NCI-H2227 (cell line): ENCODE data around the gene FARP1.
"Not testable (repeated sequence)": the region's sequence is repeated elsewhere in the genome, so short reads cannot be mapped to it uniquely, and the experiment has no call there.

Experiments used
- DNase-seq: peaks from one replicate; lab custom pipeline; 2025; ENCODE audit not compliant: unreplicated experiment; lab: John Stamatoyannopoulos, UW

Gene FARP1

GRCh38 chr13:98352226-98352625 is 209.3 kb downstream of the FARP1 start:
- DNase-seq: no peak

GRCh38 chr13:98353750-98354149 is 210.9 kb downstream of the FARP1 start:
- DNase-seq: no peak

- no peak for DNase-seq
These were observed 216.0 kb downstream of the FARP1 start for GRCh38 chr13:98358937-98359336.

DNA sequence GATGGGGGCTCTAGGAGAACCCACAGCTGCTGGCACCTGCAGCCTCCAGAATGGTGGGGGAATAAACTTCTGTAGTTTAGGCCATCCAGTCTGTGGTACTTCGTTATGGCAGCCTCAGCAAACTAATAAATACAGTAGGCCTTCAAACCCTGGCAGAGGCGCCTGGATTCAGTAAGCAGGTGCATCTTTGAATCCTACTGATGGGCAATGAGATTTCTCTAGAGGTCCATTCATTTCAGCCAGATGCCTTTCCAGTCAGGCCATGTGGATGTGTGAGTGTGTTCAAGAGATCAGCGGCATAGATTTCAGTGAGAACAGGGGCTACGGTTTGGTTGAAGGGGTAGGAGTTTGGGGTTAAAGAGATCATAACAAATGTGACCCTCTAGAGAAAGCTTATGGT is 217.7 kb downstream of the FARP1 start:
- no peak for DNase-seq

DNA sequence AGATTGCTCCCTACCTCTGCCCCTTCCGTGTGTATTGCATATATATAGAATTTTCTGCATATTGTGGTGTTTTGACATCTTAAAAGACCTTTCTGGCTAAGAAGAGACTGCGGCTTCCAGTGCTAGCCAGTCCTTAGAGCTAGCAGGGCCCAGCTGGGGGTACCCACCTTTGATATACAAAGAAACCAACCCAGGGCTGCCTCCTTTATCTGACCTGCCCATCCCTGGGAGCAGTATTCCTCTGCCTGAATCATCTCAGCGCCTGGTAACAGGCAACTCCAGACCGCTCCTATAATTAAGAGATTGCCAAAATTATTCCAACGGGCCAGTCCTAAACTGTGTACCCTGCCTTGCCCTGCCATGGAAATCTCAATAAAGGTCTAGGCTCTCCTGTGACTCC is 220.4 kb downstream of the FARP1 start:
- no peak for DNase-seq

DNA sequence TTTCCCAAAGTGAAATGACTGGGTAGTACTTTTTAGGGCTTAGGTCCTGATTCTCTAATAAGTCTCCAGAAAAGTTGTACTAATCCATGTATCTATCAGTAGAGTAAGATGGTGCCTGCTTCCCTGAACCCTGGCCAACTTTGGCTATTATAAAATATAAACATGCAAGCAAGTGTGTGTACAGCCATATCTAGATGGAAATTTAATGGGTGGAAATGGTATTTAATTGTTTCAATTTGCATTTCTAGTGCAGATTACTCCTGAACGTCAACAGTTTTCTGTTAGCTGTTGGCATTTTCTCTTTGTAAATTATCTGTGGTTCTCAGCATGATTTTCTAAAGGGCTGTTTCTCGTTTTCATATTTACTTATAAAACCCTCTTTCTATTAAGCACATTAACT is 221.3 kb downstream of the FARP1 start:
- no peak for DNase-seq

GRCh38 chr13:98364647-98365046 is 221.8 kb downstream of the FARP1 start:
- DNase-seq: no peak

- DNase-seq: no peak
These were observed 222.4 kb downstream of the FARP1 start for GRCh38 chr13:98365302-98365701.

DNA sequence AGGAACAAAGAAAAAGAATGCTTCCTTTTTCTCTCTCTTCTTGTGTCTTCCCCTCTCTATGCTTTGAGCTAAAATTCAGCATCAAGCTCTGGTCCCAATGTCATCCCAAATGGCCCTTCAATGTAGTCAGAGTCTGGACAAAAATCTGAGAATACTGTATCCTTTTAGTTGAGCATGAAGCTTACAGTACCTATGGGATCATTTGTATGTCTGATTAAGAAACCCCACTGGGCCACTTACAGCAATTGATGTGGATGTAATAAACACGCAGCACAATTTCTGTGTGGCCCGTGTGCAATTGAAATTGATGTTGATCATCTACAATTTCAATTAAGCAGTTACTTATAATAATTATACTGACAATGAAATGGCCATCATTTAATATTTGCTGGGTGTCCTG is 223.1 kb downstream of the FARP1 start:
- DNase-seq: no peak

DNA sequence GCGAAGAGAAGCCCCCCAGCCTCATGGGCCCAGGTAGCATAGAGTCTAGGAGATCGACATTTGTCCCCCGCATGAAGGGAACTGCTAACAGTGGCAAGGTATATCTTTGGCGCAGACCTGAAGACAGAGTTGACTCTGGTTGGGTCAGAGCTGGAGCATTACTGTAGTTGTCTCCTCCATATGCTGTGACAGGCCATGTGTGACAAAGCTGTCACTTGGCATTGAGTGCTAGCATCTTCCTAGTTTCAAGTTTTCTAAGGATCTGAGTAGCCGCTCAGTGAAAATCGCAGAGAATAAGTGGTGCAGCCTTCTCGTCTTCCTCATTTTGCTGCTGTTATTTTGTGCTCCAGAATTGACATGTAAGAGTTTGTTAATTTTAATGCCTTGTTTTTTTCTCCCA is 223.5 kb downstream of the FARP1 start:
- no peak for DNase-seq

- no peak for DNase-seq
These were observed 224.1 kb downstream of the FARP1 start for GRCh38 chr13:98366959-98367358.

- no peak for DNase-seq
These were observed 225.1 kb downstream of the FARP1 start for GRCh38 chr13:98368019-98368418.

DNA sequence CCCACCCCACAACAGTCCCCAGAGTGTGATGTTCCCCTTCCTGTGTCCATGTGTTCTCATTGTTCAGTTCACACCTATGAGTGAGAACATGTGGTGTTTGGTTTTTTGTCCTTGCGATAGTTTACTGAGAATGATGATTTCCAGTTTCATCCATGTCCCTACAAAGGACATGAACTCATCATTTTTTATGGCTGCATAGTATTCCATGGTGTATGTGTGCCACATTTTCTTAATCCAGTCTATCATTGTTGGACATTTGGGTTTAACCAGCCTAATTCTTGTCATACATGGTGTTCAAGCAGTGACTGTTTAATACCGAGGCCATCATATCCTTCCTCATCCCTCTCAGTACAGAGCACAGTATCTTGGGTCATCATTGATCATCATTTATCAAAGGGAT is 226.6 kb downstream of the FARP1 start:
- not testable (repeated sequence) for DNase-seq

DNA sequence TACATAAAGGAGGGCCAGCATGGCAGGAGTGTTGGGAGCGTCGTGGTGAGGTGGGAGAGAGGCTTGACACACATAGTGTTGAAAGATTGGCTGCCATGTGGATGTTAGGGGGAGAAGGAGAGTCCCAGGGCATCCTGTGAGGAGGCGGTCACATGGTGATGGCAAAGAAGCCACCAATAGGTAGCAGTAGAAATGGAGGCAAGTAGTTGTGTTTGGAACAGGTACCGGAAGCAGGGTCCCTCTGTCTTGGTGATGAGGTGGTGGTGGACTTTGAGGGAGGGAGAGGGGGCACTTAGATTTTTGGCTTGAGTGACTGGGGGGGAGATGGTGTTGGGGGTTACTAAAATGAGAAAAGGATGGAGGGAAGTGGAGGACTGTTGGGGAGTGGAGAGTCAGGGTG is 227.4 kb downstream of the FARP1 start:
- no peak for DNase-seq

- DNase-seq: no peak
These were observed 228.1 kb downstream of the FARP1 start for GRCh38 chr13:98370806-98371515.

GRCh38 chr13:98371516-98372023 is 228.7 kb downstream of the FARP1 start:
- no peak for DNase-seq

DNA sequence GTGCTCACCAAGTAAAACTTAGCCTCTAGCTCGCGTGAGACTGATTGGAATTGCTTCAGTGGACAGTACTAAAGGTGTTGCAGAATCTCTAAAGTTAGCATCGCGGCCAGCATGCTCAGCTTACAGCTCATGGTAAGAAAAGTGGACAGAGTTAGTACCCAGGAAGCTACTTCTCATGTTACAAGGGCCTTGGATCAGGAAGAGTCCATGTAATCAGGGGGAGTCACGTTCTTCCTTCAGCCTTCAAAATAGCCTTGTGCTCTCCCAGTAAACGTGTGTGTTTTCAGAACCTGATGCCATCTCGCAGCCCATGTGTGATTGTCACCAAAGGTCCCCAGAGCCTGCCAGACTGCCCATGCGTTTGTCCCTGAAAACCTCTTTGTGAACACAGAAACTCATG is 230.0 kb downstream of the FARP1 start:
- no peak for DNase-seq

GRCh38 chr13:98374750-98375149 is 231.9 kb downstream of the FARP1 start:
- no peak for DNase-seq

DNA sequence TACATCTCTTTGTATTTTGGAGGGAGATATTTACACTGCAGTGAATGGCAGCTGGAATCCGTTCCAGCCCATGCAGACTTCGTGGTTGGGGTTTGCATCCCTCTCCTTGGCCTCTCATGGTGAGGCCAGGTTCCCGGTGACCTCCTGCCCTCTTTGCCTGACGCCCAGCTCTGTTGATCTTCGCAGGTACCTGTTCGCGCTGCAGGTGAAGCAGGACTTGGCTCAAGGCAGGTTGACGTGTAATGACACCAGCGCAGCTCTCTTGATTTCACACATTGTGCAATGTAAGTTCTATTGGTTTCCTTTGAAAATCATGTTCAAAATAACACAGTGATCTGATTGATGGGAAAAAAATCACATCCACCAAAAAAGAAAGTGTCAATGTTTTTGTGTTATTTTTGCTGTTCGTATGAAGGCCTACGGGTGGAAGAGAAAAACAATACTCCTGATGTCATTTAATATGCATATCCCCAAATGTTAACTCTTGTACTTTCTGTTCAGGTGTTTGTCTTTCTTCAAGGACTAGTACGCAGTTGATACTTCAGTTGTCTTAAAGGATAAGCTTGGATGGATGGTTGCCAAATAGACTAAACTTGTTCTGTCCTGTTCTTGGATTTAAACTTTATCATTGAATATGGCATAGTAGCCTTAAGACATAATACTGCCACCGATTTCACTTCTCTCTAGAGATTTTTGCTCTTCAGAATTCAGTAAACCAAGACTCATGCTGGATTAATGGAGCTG is 234.9 kb downstream of the FARP1 start:
- no peak for DNase-seq

GRCh38 chr13:98384739-98385138 is 241.8 kb downstream of the FARP1 start:
- DNase-seq: no peak

GRCh38 chr13:98385606-98386005 is 242.7 kb downstream of the FARP1 start:
- no peak for DNase-seq

GRCh38 chr13:98386637-98387036 is 243.7 kb downstream of the FARP1 start:
- DNase-seq: peak; percentile 59
